ENCODE measurements around the gene FKBP15. TPM values are rescaled to one million over a fixed set of nuclear protein-coding genes. Genes with fewer than 3 reads are reported as not detected.
A peak's percentile ranks its signal among the peaks of the same experiment; 100 is the strongest.
"Not testable (repeated sequence)": the region's sequence is repeated elsewhere in the genome, so short reads cannot be mapped to it uniquely, and the experiment has no call there.

The FKBP15 gene
- total and polyA plus RNA-seq, 12 donors: 14.1 to 38.1 (median 28.3) TPM

GRCh38 chr9:113148781-113149510 is 72.1 kb downstream of the FKBP15 start:
- Histone ChIP-seq H3K27ac (peak overlapping the region in 1 of 5 donors; percentile 18), H3K4me1 (replicated peaks in 1 of 2) (peaks cover 19 to 33% of the 10 kb centered on the region in 2 donors), H3K4me3 (no peak overlapping the region), H3K27me3 (no peaks in the 10 kb centered on the region), H3K36me3 (replicated peaks in 1 of 2) (no peaks in the 10 kb centered on the region), H3K9me3 (replicated peaks in 1 of 3) (no peaks in the 10 kb centered on the region)
- DNase-seq: peak in 1 of 7 donors; percentile 52
- peak in 1 of 6 experiments; percentile 6 for TF ChIP-seq CTCF (IDR thresholded peaks at IDR 0.05)
- TF ChIP-seq POLR2A (IDR thresholded peaks at IDR 0.05): no peak
- intact Hi-C loops (cut with DNase I): no loop called here
- 83 to 94% (median 85%) methylated on average over 8 of the region's 8 CpGs for WGBS, 4 donors

GRCh38 chr9:113148372-113148705 is 72.7 kb downstream of the FKBP15 start:
- intact Hi-C loops (cut with DNase I): no loop called here
- TF ChIP-seq CTCF (IDR thresholded peaks at IDR 0.05) (no peak), POLR2A (IDR thresholded peaks at IDR 0.05) (no peak)
- Histone ChIP-seq H3K9me3 (replicated peaks in 1 of 3) (no peaks in the 10 kb centered on the region), H3K36me3 (replicated peaks in 1 of 2) (no peaks in the 10 kb centered on the region), H3K27ac (no peak overlapping the region), H3K4me3 (no peak overlapping the region), H3K27me3 (no peaks in the 10 kb centered on the region), H3K4me1 (replicated peaks in 1 of 2) (peaks cover 18 to 27% of the 10 kb centered on the region in 2 donors)
- WGBS, 4 donors: 85 to 93% (median 89%) methylated on average over 6 of the region's 6 CpGs
- peak in 1 of 7 donors; percentile 46 for DNase-seq

- TF ChIP-seq POLR2A (IDR thresholded peaks at IDR 0.05): no peak
- TF ChIP-seq CTCF (IDR thresholded peaks at IDR 0.05): no peak
- 72 to 82% (median 78%) methylated on average over 5 of the region's 5 CpGs for WGBS, 4 donors
- H3K36me3 ChIP-seq (replicated peaks in 1 of 2): no peaks in the 10 kb centered on the region
- DNase-seq: peak in 1 of 7 donors; percentile 25
- intact Hi-C loops (cut with DNase I): no loop called here
- no peaks in the 10 kb centered on the region for H3K4me1 ChIP-seq (replicated peaks in 1 of 2)
- H3K27me3 ChIP-seq: no peaks in the 10 kb centered on the region
- no peak overlapping the region for H3K27ac ChIP-seq
- H3K9me3 ChIP-seq (replicated peaks in 1 of 3): no peaks in the 10 kb centered on the region
- H3K4me3 ChIP-seq: no peak overlapping the region
Measured at GRCh38 chr9:113143432-113144227, 77.4 kb downstream of the FKBP15 start.

GRCh38 chr9:113140896-113141295 is 80.2 kb downstream of the FKBP15 start:
- H3K36me3 ChIP-seq (replicated peaks in 1 of 2); DNase-seq; H3K4me1 ChIP-seq (replicated peaks in 1 of 2); intact Hi-C loops (cut with DNase I); H3K4me3 ChIP-seq; H3K27ac ChIP-seq; H3K9me3 ChIP-seq (replicated peaks in 1 of 3); H3K27me3 ChIP-seq: not testable (repeated sequence)
- 86 to 96% (median 92%) methylated on average over 9 of the region's 9 CpGs for WGBS, 4 donors

Measured in adrenal gland (tissue), 12 donors.